ENCODE measurements around the gene CACNA1H.

CACNA1H gene

DNA sequence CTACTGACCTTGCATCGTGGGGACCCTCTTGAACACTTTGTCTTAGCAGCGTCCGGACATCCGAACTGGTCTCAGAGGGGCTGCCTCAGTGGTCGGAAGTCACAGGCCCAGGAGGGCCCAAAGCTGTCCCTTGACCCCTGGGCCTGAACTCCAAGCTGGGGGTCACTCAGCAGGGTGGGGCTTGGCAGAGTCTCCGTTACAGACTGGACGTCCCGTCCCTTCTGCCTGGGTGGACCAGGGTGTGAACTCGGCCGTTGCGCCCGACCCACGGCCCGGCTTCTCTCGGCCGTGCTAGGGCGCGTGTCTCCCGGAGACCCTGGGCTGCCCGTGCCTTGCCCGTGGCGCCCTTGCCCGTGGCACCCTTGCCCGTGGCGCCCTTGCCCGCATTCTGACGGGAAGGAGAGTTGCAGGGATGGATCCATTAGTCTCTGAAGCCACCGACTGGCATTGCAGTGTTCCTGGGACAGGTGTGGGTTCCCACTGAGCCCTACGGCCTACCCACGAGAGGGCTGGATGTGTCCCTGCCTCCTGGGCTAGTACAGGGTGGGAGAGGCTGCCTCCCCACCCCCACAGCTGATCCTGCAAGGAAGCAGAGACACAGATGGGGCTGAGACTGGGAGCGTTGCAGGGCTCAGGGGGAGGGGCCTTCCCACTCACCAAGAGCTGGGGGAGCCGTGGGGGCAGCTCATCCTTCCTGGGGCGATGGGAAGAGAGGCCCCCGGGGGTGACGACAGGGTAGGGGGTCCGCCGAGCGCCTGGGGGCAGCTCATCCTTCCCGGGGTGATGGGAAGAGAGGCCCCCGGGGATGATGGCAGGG is 4.9 kb downstream of the CACNA1H start:
- Histone ChIP-seq H3K27me3 (peaks cover 4% of the 10 kb centered on the region), H3K4me1 (no peaks in the 10 kb centered on the region), H3K9me3 (no peaks in the 10 kb centered on the region), H3K4me3 (ENCODE audit: low read depth, low read length) (no peak overlapping the region), H3K36me3 (no peaks in the 10 kb centered on the region)
- DNase-seq: no peak
- TF ChIP-seq, protein P1, sequence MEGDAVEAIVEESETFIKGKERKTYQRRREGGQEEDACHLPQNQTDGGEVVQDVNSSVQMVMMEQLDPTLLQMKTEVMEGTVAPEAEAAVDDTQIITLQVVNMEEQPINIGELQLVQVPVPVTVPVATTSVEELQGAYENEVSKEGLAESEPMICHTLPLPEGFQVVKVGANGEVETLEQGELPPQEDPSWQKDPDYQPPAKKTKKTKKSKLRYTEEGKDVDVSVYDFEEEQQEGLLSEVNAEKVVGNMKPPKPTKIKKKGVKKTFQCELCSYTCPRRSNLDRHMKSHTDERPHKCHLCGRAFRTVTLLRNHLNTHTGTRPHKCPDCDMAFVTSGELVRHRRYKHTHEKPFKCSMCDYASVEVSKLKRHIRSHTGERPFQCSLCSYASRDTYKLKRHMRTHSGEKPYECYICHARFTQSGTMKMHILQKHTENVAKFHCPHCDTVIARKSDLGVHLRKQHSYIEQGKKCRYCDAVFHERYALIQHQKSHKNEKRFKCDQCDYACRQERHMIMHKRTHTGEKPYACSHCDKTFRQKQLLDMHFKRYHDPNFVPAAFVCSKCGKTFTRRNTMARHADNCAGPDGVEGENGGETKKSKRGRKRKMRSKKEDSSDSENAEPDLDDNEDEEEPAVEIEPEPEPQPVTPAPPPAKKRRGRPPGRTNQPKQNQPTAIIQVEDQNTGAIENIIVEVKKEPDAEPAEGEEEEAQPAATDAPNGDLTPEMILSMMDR (IDR thresholded peaks at IDR 0.05; ENCODE audit: low read depth, low read length): no peak

DNA sequence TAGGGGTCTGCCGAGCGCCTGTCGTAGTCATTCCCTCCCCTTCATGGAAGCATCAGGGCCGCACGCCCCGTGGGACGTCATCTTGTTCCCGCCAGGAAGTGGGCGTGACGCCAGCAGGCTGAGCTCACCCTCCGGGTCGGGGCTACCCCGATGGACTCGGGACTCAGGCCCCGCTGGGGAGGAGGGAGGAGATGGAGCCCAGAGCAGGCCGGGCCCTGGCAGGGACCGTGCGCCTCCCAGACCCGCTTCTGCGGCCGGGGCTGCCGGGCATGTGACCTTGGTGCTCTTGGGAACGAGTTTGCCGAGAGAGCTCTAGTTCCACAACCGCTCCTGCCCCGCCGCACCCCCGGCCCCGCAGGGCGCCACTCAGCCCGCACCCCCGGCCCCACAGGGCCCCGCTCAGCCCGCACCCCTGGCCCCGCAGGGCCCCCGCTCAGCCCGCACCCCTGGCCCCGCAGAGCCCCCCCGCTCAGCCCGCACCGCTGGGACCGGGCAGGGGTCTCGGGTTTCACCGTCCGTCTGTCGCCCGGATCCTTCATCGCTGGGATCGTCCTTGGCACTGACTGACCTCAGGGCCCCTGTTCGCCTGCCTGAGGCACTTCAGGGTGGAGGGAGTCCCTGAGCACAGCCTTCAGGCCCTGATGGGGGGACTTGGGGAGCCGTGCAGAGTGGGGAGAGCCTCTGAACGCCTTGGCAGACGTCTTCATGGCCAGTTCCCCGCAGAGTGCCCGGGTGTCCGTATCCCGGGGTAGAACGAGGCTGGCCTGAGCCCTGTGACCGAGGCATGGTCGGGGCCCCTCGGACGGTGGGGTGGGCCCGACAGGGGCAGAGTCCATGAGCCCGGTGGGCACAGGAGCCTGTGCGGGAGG is 5.8 kb downstream of the CACNA1H start:
- H3K9me3 ChIP-seq: no peaks in the 10 kb centered on the region
- no peak overlapping the region for H3K4me3 ChIP-seq (ENCODE audit: low read depth, low read length)
- H3K27me3 ChIP-seq: peaks cover 1% of the 10 kb centered on the region
- H3K4me1 ChIP-seq: no peaks in the 10 kb centered on the region
- TF ChIP-seq, protein P1 (IDR thresholded peaks at IDR 0.05; ENCODE audit: low read depth, low read length): no peak
- no peak for DNase-seq
- H3K36me3 ChIP-seq: no peaks in the 10 kb centered on the region

DNA sequence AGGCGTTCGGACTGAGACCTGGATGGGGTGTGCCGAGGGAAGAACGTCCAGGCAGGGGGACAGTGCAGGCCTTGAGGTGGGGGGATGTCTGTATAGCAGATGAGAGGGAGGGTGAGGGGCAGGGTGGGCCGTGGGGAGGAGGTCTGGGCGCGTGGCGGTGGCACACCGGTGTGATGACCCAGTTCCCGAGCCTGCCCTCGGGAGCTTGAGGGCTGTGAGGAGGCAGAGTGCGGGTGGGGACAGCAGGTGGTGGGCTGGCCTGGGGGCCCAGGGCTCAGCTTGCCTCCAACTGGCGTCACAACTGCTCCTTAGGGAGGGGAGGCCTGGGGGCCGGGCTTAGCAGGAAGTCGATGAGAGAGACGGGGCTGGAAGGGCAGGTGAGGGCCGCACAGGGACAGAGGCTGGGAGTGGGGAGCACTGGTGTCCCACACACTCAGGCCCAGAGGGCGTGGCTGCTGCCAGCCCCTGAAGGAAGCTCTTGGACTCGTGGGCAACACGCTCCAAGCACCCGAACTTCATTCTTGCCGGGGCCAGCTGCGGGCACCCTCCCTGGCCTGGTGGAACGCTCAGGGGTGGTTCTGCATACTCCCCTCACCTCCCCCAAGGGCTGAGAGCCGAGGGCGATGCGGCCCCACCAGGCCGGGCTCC is 6.5 kb downstream of the CACNA1H start:
- no peaks in the 10 kb centered on the region for H3K36me3 ChIP-seq
- DNase-seq: no peak
- TF ChIP-seq, protein P1 (IDR thresholded peaks at IDR 0.05; ENCODE audit: low read depth, low read length): no peak
- H3K9me3 ChIP-seq: no peaks in the 10 kb centered on the region
- no peaks in the 10 kb centered on the region for H3K4me1 ChIP-seq
- no peak overlapping the region for H3K4me3 ChIP-seq (ENCODE audit: low read depth, low read length)
- H3K27me3 ChIP-seq: no peaks in the 10 kb centered on the region

DNA sequence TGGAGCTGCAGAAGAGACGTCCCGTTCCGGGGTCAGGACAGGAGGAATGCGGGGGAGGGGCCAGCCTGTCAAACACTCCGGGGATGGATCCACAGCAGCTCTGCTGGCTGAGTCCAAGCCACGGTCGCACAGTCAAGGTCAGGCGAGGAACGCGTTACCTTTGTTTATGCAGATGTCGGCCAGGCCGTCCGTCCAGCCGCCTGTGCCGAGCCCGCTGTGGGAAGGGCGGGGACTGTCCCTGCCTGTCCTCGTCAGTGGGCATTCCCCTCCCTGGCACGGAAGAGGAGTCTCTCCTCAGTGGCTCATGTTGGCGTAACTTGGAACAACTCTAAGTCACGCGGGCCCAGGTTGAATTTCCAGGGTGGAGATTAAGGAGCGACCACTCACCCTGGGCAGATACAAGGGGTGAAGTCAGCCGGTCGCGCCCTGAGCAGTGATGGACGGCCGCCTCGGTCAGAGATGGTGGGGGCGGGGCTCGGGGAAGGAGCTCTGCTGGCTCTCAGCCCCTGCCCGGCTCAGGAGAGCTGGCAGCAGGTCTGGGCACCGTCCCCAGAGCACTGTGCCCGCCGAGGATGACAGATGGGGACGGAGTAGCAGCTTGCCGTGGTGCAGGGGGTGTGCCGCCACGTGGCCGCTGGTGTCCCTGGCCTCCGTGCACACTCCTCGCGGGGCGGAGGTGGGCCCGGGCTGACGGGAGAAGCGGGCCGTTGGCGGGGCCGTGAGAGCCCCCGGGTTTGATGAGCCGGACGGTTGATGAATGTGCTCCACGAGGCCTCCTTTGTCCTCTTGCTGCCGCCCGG is 7.3 kb downstream of the CACNA1H start:
- no peak for DNase-seq
- H3K36me3 ChIP-seq: no peaks in the 10 kb centered on the region

DNA sequence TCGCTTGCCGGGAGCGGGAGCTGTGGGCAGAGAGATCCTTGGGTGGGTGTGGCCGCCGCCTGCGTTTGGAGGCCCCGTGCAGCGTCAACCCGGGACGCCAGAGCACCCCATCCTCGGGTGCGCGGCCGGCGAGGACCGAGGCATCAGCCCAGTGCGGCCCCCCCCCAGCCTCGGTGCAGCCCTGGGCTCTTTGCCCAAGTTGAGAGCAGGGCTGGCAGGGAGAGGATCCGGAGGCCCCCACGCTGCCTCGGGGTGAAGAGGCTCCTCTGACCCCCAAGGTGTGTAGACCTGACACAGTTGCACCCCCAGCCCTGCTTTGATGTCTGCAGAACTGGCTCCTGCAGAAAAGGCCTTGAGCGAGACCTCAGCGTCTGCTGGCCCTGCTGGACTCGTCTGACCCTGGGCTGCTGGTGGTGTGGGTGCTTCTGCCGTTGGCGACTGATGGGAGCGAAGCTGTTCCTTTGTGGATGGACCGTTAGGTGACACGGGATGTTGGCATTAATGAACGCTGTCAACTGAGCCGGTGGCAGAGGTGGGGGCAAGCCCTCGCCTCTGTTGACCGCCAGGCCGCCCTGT is 8.0 kb downstream of the CACNA1H start:
- no peak for DNase-seq
- TF ChIP-seq, protein P1 (IDR thresholded peaks at IDR 0.05; ENCODE audit: low read depth, low read length): no peak
- Histone ChIP-seq H3K4me3 (ENCODE audit: low read depth, low read length) (no peak overlapping the region), H3K27me3 (no peaks in the 10 kb centered on the region), H3K4me1 (no peaks in the 10 kb centered on the region), H3K36me3 (no peaks in the 10 kb centered on the region), H3K9me3 (no peaks in the 10 kb centered on the region)

More for the DNA sequence above, 7.3 kb downstream of the CACNA1H start:
- H3K4me1 ChIP-seq: no peaks in the 10 kb centered on the region
- no peaks in the 10 kb centered on the region for H3K27me3 ChIP-seq
- TF ChIP-seq, protein P1 (IDR thresholded peaks at IDR 0.05; ENCODE audit: low read depth, low read length): no peak
- no peaks in the 10 kb centered on the region for H3K9me3 ChIP-seq
- H3K4me3 ChIP-seq (ENCODE audit: low read depth, low read length): no peak overlapping the region

Measured in BE2C (cell line).